Fibroblast of upper back skin (primary cell): ENCODE results near the gene HIGD1A.

Experiments used
- DNase-seq: peaks from one replicate; pipeline ENCODE4 v3.0.0-alpha.2; 2013

The HIGD1A gene

GRCh38 chr3:42804106-42804830 lies at the start of gene HIGD1A:
Gene HIGD1A, minus strand, starts transcription at chr3:42804490. Its CDS starts 10,237 bp downstream, at chr3:42794253.
- peak; percentile 94 for DNase-seq

GRCh38 chr3:42853739-42854302 lies 49.5 kb upstream of the HIGD1A start:
- DNase-seq = no peak

- DNase-seq = no peak
These were observed 48.8 kb upstream of the HIGD1A start for GRCh38 chr3:42853056-42853455.

- no peak for DNase-seq
These were observed 48.2 kb upstream of the HIGD1A start for GRCh38 chr3:42852441-42852840.

GRCh38 chr3:42851228-42851834 lies 47.0 kb upstream of the HIGD1A start:
- peak; percentile 13 for DNase-seq

- no peak for DNase-seq
These were observed 46.0 kb upstream of the HIGD1A start for GRCh38 chr3:42850263-42850662.

- no peak for DNase-seq
These were observed 44.7 kb upstream of the HIGD1A start for GRCh38 chr3:42849017-42849416.

- no peak for DNase-seq
These were observed 43.4 kb upstream of the HIGD1A start for GRCh38 chr3:42847731-42848130.

GRCh38 chr3:42846685-42847522 lies 42.6 kb upstream of the HIGD1A start:
- no peak for DNase-seq

GRCh38 chr3:42844815-42845214 lies 40.5 kb upstream of the HIGD1A start:
- no peak for DNase-seq

GRCh38 chr3:42844412-42844713 lies 40.1 kb upstream of the HIGD1A start:
- no peak for DNase-seq

- no peak for DNase-seq
These were observed 39.6 kb upstream of the HIGD1A start for GRCh38 chr3:42843713-42844411.

GRCh38 chr3:42841332-42841731 lies 37.0 kb upstream of the HIGD1A start:
- DNase-seq = no peak

- DNase-seq = peak; percentile 59
These were observed 35.3 kb upstream of the HIGD1A start for GRCh38 chr3:42839616-42840015.

- no peak for DNase-seq
These were observed 34.3 kb upstream of the HIGD1A start for GRCh38 chr3:42838571-42838970.

GRCh38 chr3:42836150-42837123 lies 32.1 kb upstream of the HIGD1A start:
- DNase-seq = no peak

GRCh38 chr3:42831321-42831713 lies 27.0 kb upstream of the HIGD1A start:
- peak; percentile 32 for DNase-seq

- peak; percentile 11 for DNase-seq
These were observed 26.4 kb upstream of the HIGD1A start for GRCh38 chr3:42830437-42831320.

- DNase-seq = no peak
These were observed 25.5 kb upstream of the HIGD1A start for GRCh38 chr3:42829628-42830436.
